H4 (cell line): ENCODE data around the gene UBE2Q2. TPM values are rescaled to one million over a fixed set of nuclear protein-coding genes. Genes with fewer than 3 reads are reported as not detected.
"Not testable (repeated sequence)": the region's sequence is repeated elsewhere in the genome, so short reads cannot be mapped to it uniquely, and the experiment has no call there.

Experiments
- DNase-seq: peaks from one replicate; pipeline ENCODE4 v3.0.0-alpha.2; 2015; ENCODE audit warnings: low spot score
- total RNA-seq: library from RNA; depleted of rRNA; stranded (reverse); fragments of >200 nt; shearing (Covaris generic); gene quantifications from 2 replicates; pipeline ENCODE4 v1.2.3, GENCODE V29; 2014; rRNA removed

Gene UBE2Q2
- 26.5 and 26.8 TPM in 2 replicates for total RNA-seq

DNA sequence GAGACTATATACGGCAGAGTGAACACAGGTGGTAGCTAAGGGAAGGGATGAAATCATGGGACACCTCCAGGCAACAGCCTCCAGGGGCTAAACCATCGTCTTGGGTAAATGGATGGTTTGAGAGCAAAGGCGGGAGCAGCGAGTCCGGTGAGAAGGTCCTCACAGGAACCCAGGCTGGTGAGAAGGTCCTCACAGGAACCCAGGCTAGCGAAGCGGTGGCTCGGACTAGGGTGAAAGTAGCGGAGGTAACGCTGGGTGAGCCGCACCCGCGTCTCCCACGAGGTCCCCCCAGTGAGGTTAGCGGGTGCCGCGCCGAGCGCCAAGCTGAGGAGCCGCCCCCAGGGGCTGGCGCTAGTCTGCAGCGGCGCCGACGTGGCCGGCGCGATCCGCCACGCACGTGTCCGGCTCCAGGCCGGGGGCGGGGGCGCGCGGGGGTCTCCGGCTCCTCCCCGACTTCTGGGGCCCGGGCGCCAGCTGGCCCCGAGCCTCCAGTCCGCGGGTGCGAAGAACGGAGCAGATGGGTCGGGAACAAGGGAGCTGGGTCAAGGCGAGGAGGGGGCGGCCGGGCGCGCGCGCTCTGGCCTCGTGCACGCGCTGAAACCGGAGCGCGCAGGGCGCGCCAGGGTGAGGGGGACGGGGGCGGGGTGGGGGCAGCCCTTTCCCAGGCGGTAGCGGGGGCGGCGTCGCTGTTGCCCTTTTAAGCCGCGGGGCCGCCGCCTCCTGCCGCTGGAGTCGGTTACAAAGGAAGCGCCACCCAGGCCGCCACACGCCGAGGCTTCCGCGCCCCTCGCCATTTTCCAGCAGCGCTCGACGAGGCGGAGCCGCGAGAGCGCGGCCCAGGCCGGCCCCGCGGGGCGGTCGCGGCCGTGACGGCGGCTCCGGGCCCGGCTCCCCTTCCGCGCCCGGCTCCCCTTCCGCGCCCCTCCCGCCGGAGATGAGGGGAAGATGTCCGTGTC, at the start of gene UBE2Q2:
TSS of gene UBE2Q2 (plus strand) at position 726 of the 956 bp plus-strand sequence. CDS start at position 946, 220 bp downstream.
- peak; percentile 53 for DNase-seq

DNA sequence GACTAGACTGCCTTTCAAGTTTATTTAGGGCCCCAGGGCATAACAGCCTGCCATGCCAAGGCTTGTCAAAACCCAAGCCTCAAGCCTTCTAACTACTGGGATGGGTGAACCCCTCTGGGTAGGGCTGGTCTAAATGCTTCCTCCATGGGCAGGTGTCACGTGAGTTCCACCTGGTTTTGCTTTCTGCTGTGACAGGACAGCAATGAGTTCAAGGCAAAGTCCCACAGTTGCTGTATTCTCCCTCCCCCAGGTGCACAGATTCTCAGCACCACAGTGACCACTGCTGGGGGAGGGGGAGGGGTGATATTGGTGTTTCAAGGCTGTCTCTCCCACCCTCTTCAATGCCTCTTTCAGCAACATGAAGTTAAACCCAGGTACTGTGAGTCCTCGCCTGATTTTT, 46.9 kb upstream of the UBE2Q2 start:
- DNase-seq = no peak

DNA sequence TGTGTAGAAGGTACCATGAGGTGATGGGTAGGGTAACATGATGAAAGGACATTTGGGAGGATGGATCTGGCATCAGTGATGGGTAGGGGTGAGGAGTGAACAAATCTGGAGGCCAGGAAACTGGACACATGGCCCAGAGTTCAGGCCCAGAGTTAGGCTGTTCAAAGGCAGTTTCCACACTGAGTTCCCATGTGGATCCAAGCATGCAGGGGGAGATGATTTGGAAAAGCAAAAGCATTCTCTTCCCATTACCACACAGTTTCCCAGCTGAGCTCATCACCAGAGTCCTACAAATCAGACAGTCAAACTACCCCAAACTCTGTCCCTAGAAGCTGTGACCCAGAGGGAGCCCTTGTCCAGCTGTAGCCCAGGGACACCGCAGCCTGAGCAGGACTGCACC, 46.1 kb upstream of the UBE2Q2 start:
- DNase-seq = not testable (repeated sequence)

DNA sequence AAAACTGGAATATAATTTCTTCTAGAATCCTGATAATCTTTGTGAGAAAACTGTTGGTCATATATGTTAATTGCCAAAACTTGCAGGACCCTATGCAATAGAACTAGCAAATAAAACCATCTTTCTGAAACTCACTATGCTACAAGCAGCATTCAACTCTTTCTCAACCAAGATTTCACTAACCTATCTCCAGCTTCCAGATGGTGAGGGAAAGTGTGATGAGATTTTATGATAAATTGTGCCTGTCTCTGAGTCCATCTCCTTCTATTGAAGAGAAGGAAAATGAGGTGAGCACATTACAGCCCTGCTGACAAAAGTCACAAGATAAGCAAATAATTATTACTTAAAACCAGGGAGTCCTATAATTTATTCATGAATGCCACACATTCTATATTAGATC, 44.1 kb upstream of the UBE2Q2 start:
- no peak for DNase-seq

DNA sequence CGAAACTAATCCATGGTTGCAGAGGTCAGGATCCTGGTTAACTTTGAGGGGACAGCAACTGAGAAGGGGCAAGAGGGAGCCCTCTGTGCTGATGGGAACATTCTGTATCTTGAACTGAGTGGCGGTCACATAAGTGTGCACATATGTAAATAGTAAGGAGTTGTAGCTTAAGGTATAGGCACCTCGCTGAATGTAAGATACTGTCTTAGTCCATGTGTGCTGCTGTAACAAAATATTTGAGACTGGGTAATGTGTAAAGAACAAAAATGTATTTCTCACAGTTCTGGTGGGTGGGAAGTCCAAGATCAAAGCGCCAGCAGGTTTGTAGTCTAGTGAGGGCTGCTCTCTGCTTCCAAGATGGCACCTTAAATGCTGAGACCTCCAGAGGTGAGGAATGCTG, 42.8 kb upstream of the UBE2Q2 start:
- DNase-seq = not testable (repeated sequence)

DNA sequence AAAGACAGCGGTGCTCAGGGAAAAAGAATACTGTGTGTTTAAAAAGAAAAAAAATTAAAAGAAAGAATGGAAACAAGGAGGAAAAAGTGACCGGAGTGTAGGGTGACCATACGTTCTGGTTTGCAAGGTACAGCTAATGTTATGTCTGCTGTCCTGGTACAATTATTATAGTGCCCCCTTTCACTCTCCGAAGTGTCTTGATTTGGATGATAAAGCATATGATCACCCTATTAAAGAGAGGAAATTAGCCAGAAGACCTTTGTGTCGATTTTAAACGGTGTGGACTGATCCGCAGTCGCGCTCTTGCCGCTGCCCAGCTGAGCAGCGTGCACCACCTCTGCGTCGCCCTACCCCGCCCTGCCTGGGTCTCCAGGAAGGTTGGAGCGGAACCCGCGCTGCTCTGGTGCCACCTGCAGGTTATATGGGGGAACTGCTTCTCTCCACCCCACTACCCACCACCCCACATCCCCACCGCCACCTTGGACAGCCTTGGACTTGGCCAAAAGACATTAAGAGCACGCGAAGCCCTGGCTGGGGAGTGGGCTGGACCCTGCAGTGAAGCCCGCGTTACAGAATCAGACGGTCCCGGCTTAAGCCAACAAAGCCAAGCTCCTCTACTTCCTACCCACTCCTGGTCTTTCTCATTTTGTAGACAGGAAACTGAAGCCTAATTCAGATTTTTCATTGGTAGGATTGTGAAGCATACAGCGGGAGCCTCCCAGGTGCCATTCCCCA, 41.2 kb upstream of the UBE2Q2 start:
- peak; percentile 64 for DNase-seq

DNA sequence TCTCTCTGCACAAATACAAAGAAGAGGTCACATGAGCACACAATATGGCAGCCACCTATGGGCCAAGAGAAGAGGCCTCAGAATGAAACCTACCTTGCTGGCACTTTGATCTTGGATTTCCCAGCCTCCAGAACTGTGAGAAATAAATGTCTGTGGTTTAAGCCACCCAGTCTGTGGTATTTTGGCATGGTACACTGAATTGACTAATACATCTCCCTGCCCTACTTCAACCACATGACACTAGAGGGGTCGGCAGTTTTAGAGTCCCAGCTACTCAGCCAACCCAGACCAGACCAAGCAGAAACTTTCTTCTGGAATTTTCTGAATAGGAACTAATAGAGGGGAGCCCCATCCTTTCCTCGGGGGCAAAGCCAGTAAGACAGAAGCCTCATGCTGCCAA, 35.8 kb upstream of the UBE2Q2 start:
- not testable (repeated sequence) for DNase-seq

DNA sequence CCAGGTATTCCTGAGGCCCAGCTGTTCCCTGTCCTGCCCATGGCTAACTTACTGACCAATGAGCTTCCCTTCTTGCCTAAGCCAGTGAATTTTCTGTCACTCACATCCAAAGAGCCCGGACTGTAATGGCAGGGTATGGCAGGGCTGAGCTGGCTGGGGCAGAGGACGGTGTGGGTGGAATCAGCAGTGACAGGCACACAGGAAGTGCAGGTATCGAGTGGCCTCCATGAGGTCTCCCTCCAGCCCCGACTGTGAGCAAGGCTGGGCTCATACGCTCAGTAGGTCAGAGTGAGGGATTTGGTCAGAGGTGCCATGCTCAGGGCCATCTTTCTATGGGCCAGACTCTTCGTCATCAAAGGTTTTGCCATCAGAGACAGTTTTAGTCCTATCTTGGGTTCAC, 35.2 kb upstream of the UBE2Q2 start:
- not testable (repeated sequence) for DNase-seq

DNA sequence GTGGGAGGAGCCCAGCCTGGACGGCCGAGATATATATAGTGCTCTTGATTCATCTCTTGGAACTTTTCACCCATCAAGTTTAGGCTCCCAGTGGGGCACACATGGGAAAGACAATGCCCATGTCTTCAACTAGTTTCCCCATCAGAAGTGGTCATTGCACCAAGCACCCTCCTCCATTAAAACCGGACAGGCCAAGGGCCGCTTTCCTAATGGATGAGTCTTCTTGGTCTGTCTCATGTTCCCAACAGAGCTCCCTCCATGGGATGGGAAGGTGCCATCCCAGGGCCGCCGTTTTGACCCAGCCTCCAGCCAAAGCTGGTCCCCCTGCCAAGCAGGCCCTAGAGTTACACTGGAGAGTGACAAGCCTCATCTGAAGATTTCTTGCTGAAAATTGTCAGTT, 34.7 kb upstream of the UBE2Q2 start:
- DNase-seq = no peak

DNA sequence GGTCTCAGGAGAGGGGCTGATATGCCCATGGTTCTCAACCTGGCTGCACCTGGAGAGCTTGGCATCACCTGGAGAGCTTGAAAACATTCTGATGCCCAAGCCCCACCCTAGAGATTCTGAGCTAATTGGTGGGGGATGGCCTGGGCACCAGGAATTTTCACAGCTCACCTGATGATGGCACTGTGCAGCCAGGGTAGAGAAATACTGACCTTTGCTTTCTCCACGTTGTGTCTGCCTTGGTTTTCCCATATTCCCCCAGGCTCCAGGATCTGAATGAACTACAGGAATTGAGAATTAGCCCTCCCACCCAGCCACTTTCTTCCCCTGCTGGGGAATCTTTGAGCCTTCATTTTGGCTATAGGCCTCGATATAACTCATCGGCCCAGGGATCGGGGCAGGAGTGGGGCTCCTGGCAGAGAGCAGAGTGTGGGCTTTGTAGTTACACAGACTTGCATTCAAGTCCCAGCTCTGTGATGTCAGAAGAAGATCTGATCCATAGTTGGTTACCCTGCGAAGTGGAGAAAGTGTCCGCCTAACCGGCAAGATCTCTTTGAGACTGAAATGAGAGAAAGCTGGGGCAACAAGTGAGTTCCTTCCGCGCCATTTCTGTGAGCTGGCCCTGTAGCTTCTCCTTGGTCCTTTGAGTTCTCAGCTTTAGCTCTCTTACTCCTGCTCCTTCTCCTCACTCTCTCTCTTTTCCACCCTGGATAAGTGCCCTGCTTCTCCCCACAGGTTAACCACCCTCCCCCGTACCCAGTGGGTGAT, 33.1 kb upstream of the UBE2Q2 start:
- DNase-seq = peak; percentile 23

DNA sequence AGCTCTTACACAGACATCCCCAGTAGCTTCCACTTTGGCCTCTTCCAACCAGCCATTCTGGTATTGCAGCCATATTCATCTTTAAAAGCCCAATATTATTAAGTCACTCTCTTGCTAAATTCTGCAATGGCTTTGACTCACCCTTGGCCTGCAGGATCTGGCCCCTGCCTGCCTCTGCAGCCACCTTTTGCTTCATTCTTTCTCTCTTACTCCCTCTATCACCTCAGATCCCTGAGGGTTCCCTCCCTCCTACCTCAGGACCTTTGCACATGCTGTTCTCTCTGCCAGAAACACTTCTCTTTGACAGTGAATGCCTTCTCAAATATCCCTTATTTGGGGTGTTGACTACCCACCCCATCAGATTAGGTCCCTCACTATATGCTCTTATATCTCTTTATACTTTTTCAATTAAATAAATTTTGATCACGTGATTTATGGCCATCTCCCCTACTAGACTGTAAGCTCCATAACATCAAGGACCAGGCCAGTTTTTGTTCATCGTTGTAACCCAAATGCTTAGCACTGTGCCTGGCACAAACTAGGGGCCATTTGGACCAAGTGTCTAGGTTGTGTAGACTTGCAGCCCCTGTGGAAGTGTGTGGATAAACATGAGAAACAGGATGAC, 32.3 kb upstream of the UBE2Q2 start:
- no peak for DNase-seq

DNA sequence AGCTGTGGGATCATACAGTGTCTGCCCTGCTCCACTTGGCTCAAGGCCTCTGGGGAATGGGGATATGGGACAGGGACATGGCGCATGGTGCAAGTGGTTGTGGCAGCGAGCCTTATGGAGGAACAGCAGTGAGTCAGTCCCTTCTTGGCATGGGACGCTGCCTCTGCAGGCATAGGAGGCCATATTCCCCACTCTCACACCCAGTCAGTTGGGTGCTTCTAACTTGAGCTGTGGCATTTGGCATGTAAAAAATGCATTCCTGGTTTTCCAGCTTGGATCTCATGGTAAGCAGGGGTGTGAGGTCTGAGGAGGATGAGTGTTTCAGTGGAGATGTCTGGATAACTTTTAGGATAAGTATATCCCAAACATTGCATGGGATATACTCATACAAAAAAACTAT, 31.6 kb upstream of the UBE2Q2 start:
- no peak for DNase-seq

DNA sequence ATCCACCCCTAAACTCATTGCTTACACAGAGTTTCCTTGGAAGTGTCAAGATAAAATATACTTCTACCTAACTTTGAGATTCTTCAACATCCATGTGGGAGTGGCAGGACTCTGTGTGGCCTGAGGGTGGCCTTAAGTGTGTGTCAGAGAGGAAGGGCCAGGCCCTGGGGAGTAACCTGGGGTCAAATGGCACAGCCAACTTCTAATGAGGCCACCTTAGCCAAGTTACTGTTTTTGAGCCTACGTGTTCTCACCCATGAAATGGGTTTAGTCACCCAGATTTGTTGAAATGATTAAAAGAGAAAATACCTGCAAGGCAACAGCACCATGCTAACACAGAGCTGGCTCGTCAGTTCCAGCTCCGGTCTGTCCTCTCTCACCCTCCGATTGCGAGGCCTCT, 28.5 kb upstream of the UBE2Q2 start:
- no peak for DNase-seq

DNA sequence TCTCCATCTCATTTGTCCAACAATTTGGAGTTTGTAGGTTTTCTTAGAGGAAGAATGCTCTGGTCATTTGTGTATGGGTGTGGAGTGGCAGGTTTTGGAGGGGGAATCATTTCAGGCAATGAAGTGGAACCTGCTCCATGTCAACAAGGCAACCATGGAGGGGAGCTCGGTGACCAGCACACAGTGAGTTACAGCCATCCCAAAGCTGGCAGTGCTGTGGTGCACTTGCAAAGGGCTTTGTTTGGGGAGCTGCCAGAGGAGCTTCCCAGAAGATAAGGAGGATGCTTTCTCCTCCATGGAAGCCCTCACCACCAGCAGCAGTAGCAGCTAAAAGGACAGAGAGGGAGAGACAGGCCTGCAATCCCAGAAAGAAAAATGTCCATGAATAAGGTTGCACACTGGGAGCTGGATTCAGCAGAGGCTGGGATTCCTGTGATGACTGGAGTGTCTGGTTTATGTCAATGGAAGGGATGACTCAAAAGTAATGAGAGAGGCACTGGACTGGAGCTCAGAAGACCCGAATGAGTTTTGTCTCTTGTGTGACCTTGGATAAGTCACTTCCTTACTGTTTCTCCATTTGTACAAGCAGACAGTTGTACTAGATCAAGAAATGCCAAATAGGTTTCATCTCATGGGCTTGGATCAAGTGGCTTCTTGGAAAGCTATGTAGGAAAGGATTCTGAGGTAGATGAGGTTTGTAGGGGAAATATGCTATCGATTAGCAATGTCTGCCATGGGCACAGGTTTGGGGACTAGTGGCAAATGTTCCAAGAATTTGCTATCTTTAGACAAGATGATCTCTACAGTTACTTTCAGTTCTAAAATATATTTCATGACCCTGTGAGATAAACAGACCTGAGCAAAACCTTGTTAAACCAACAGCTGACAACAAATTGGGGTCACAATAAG, 27.2 kb upstream of the UBE2Q2 start:
- no peak for DNase-seq

DNA sequence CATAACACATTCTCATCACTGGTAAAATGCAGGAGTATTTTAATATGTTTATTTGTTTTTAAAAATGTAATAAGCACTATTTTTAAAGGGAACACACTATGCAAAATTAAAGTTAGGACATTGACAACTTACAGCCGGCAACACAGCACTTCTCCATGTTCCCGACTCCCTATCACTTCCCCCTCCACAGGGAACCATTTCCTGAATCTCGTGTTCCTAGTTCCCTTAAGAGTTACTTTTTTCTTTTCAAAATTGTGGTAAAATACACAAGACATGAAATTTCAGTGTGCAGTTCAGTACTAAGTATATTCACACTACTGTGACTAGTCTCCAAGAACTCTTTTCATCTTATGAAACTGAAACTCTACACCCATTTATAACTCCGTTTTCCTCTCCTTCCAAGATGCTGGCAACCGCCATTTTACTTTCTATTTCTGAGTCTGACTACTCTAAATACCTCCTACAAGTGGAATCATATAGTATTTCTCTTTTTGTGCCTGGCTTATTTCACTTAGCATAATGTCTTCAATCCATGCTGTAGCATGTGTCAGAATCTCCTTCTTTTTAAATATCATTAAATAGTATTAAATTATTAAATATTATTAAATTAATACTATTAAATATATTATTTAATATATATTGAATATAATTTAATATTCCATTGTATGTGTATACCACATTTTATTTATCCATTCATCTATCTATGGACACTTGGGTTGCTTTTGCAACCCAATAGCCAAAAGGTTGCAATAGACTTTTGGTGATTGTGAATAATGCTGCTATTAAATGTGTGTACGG, 25.9 kb upstream of the UBE2Q2 start:
- DNase-seq = no peak

DNA sequence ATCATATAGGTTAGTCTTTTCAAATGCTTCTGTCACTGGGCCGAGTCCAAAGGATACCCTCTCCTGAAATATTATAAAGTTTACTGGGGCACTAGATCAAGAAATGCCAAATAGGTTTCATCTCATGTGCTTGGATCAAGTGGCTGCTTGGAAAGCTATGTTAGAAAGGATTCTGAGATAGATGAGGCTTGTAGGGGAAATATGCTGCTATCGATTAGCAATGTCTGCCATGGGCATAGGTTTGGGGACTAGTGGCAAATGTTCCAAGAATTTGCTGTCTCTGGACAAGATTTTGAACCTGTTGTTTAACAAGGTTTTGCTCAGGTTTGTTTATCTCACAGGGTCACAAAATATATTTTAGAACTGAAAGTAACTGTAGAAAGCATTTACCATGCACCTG, 23.0 kb upstream of the UBE2Q2 start:
- DNase-seq = no peak

DNA sequence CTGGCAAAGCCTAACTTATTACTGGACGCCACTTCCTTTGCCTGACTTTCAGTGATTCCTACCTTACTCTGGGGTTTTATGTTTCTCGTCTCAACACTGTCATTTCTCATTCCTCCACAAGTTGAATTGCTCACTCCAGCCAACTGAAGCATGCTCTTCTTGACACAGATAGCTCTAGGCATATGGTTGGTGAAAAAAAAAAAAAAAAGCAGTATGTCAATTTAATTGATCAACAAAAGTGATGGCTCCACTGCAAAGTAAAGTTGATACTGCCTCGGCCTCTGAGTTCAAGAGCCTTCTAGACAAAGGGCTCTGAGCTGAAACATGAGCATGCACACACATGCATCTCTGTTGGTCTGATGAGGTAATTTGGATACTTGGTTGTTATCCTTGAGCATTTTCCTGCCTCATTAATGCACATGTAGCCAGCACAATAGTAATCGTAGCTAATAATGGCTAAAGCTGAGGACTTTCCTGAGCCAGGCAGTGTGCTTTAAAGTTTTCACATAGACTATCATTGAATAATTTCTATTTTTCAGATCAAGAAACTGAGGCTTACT, 21.4 kb upstream of the UBE2Q2 start:
- no peak for DNase-seq

DNA sequence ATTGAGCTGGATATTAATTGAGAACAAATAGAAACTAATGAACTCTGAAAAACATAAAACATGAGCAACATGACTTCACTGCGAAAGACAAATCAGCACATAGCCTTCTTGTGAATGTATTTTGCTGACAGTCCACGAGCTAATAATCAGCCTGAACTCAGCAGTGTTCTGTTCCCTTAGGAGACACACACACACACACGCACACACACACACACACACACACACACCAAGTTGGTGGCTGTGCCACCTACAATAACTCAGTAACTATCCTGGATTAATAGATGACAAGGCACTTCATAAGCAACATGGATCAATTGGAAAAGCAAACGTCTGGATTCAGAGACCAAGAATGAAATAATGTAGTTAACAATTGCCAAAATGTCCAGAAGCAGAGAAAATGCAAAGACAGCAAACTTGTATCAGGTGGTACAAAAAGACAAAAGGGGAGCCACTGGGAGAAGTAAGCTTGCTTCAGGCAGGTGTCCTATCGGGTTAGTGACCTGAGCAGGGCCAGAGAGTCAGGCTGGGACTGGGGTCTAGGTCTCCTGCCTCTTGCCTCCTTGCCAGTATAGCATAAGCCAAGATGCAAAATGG, 20.5 kb upstream of the UBE2Q2 start:
- DNase-seq = no peak
